ENCODE measurements around the gene KNDC1.
"Not testable (repeated sequence)": the region's sequence is repeated elsewhere in the genome, so short reads cannot be mapped to it uniquely, and the experiment has no call there.

Gene KNDC1

GRCh38 chr10:133124357-133125211 is 35.4 kb upstream of the KNDC1 start:
- no peak for DNase-seq (ENCODE audit: low spot score)

- no peak for DNase-seq (ENCODE audit: low spot score)
Observed at GRCh38 chr10:133125901-133126300, 34.1 kb upstream of the KNDC1 start.

- no peak for DNase-seq (ENCODE audit: low spot score)
Observed at GRCh38 chr10:133126431-133127290, 33.4 kb upstream of the KNDC1 start.

GRCh38 chr10:133127291-133128125 is 32.5 kb upstream of the KNDC1 start:
- no peak for DNase-seq (ENCODE audit: low spot score)

- no peak for DNase-seq (ENCODE audit: low spot score)
Observed at GRCh38 chr10:133128126-133129070, 31.6 kb upstream of the KNDC1 start.

- no peak for DNase-seq (ENCODE audit: low spot score)
Observed at GRCh38 chr10:133129071-133129858, 30.8 kb upstream of the KNDC1 start.

GRCh38 chr10:133129859-133130495 is 30.0 kb upstream of the KNDC1 start:
- no peak for DNase-seq (ENCODE audit: low spot score)

GRCh38 chr10:133130602-133131001 is 29.4 kb upstream of the KNDC1 start:
- no peak for DNase-seq (ENCODE audit: low spot score)

GRCh38 chr10:133131053-133131452 is 29.0 kb upstream of the KNDC1 start:
- no peak for DNase-seq (ENCODE audit: low spot score)

- no peak for DNase-seq (ENCODE audit: low spot score)
Observed at GRCh38 chr10:133131734-133132472, 28.1 kb upstream of the KNDC1 start.

GRCh38 chr10:133132473-133133291 is 27.3 kb upstream of the KNDC1 start:
- no peak for DNase-seq (ENCODE audit: low spot score)

- no peak for DNase-seq (ENCODE audit: low spot score)
Observed at GRCh38 chr10:133133471-133134231, 26.4 kb upstream of the KNDC1 start.

GRCh38 chr10:133134411-133135115 is 25.5 kb upstream of the KNDC1 start:
- no peak for DNase-seq (ENCODE audit: low spot score)

GRCh38 chr10:133135116-133135465 is 24.9 kb upstream of the KNDC1 start:
- DNase-seq (ENCODE audit: low spot score) = no peak

- not testable (repeated sequence) for DNase-seq (ENCODE audit: low spot score)
Observed at GRCh38 chr10:133137486-133138145, 22.4 kb upstream of the KNDC1 start.

GRCh38 chr10:133139551-133140065 is 20.4 kb upstream of the KNDC1 start:
- no peak for DNase-seq (ENCODE audit: low spot score)
